ENCODE data around the gene HYAL4.

GRCh38 chr7:123797673-123798531 is 47.1 kb upstream of the HYAL4 start:
- TF ChIP-seq POLR2A (IDR thresholded peaks at IDR 0.05) (no peak), CTCF (IDR thresholded peaks at IDR 0.05) (peak; percentile 33 to 61 (median 54))
